Effector CD4-positive, alpha-beta T cell (primary cell): ENCODE results near the gene SMIM34. TPM values are rescaled to one million over a fixed set of nuclear protein-coding genes. Genes with fewer than 3 reads are reported as not detected.
"Not testable (repeated sequence)": the region's sequence is repeated elsewhere in the genome, so short reads cannot be mapped to it uniquely, and the experiment has no call there.

Experiments
- DNase-seq: peaks from one replicate; pipeline ENCODE4 v3.0.0-alpha.2; 2020
- total RNA-seq: gene quantifications from one replicate; lab custom pipeline; 2026; lab: John Stamatoyannopoulos, UW

The SMIM34 gene
- not detected for total RNA-seq

- not testable (repeated sequence) for DNase-seq
Measured at GRCh38 chr21:34423805-34424204, at the start of gene SMIM34. TSS of gene SMIM34 (minus strand) at chr21:34423951. CDS start at chr21:34423839, 112 bp downstream.

- not testable (repeated sequence) for DNase-seq
Measured at GRCh38 chr21:34467333-34467732, 43.6 kb upstream of the SMIM34 start.

- not testable (repeated sequence) for DNase-seq
Measured at GRCh38 chr21:34459426-34459825, 35.7 kb upstream of the SMIM34 start.

GRCh38 chr21:34458266-34458665 is 34.5 kb upstream of the SMIM34 start:
- not testable (repeated sequence) for DNase-seq

- not testable (repeated sequence) for DNase-seq
Measured at GRCh38 chr21:34456180-34456579, 32.4 kb upstream of the SMIM34 start.

- not testable (repeated sequence) for DNase-seq
Measured at GRCh38 chr21:34455628-34456027, 31.9 kb upstream of the SMIM34 start.

GRCh38 chr21:34447018-34447417 is 23.3 kb upstream of the SMIM34 start:
- DNase-seq, result not testable (repeated sequence)

- not testable (repeated sequence) for DNase-seq
Measured at GRCh38 chr21:34443486-34443885, 19.7 kb upstream of the SMIM34 start.

GRCh38 chr21:34429710-34430109 is 6.0 kb upstream of the SMIM34 start:
- not testable (repeated sequence) for DNase-seq

GRCh38 chr21:34428441-34428840 is 4.7 kb upstream of the SMIM34 start:
- not testable (repeated sequence) for DNase-seq

GRCh38 chr21:34427339-34427738 is 3.6 kb upstream of the SMIM34 start:
- not testable (repeated sequence) for DNase-seq

- not testable (repeated sequence) for DNase-seq
Measured at GRCh38 chr21:34417448-34418077, 6.2 kb downstream of the SMIM34 start.

GRCh38 chr21:34407294-34407693 is 16.5 kb downstream of the SMIM34 start:
- not testable (repeated sequence) for DNase-seq

- not testable (repeated sequence) for DNase-seq
Measured at GRCh38 chr21:34406676-34407075, 17.1 kb downstream of the SMIM34 start.

- not testable (repeated sequence) for DNase-seq
Measured at GRCh38 chr21:34406102-34406501, 17.6 kb downstream of the SMIM34 start.

GRCh38 chr21:34405686-34406085 is 18.1 kb downstream of the SMIM34 start:
- not testable (repeated sequence) for DNase-seq

GRCh38 chr21:34404742-34405141 is 19.0 kb downstream of the SMIM34 start:
- not testable (repeated sequence) for DNase-seq

GRCh38 chr21:34400522-34400921 is 23.2 kb downstream of the SMIM34 start:
- DNase-seq, result not testable (repeated sequence)

- DNase-seq, result not testable (repeated sequence)
Measured at GRCh38 chr21:34383724-34384415, 39.9 kb downstream of the SMIM34 start.

GRCh38 chr21:34383138-34383537 is 40.6 kb downstream of the SMIM34 start:
- not testable (repeated sequence) for DNase-seq

- DNase-seq, result not testable (repeated sequence)
Measured at GRCh38 chr21:34375619-34375972, 48.2 kb downstream of the SMIM34 start.

GRCh38 chr21:34374940-34375618 is 48.7 kb downstream of the SMIM34 start, which contains the start of gene SMIM11:
TSS of gene SMIM11 (plus strand) at chr21:34375507. CDS start at chr21:34379505, 3,998 bp downstream.
- DNase-seq, result not testable (repeated sequence)

GRCh38 chr21:34374462-34374861 is 49.3 kb downstream of the SMIM34 start:
- not testable (repeated sequence) for DNase-seq
